ENCODE data around the gene OBP2A.
"Not testable (repeated sequence)": the region's sequence is repeated elsewhere in the genome, so short reads cannot be mapped to it uniquely, and the experiment has no call there.

The OBP2A gene, protein sequence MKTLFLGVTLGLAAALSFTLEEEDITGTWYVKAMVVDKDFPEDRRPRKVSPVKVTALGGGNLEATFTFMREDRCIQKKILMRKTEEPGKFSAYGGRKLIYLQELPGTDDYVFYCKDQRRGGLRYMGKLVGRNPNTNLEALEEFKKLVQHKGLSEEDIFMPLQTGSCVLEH

GRCh38 chr9:135545646-135546176, at the start of gene OBP2A:
TSS of gene OBP2A (plus strand) at chr9:135546126. CDS start at chr9:135546181, 55 bp downstream.
- DNase-seq; in situ Hi-C loops (cut with HindIII; ENCODE audit: low pct_ligation_motif_present, low pct_unique_long_range_greater_than_20kb, low sequenced_read_pairs): not testable (repeated sequence)

DNA sequence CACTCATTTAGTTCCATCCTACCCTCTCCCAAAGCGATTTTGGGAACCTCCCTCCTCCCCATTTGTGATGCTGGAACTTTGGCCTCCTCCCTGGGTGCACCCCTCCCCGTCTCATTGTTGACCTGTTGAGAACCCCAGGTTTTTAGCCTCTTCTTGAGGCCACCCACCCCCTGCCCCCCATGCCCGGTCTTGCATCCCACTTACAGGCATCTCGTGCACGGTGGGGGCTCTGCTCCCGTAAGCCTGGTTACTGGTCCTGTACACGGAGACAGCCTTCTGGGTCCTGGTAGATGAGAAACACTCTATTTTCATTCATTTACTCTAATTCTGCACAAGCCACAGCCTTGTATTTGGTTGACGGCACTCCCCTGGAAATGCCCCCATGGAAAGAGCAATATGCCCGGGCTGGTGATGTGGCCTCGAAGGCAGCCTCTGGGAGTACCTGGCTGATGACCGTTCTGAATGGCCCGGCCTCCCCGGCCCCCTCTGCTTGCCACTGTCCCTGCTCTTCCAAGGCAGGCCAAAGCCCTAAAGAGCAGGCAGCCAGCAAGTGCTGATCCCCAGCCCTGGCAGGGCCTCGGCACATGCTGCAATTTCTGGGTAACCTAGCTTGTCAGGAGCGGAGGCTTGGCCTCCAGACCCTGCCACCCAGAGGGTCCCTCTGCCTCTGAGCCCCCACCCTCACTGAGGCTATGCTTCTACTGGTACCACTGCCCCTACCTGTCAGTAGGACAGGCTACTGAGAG, 47.4 kb upstream of the OBP2A start:
- DNase-seq, result no peak
- in situ Hi-C loops (cut with HindIII; ENCODE audit: low pct_ligation_motif_present, low pct_unique_long_range_greater_than_20kb, low sequenced_read_pairs), result no loop called here

GRCh38 chr9:135499326-135500070, 46.4 kb upstream of the OBP2A start:
- in situ Hi-C loops (cut with HindIII; ENCODE audit: low pct_ligation_motif_present, low pct_unique_long_range_greater_than_20kb, low sequenced_read_pairs), result no loop called here
- DNase-seq, result peak; percentile 83

DNA sequence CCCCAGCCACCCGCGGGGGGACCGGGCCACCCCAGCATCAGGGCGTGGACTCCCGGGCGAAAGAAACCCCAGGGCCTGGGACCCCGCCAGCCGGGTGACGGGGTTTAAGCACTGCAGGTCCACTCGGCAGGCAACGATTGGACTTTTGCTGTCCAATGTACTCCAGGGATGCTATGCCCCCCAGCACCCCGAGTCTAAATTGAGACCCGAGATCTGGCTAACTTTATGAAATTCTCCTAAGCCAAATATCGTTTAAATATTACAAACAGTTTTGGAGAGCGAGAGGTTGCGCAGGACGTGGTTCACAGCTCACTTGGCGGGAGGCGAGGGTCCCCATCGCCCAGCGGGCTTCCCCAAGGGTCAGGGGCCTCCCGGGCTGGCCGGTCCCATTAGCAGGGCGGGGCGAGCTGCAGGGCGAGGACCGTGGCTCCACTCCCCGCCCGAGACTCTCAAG, 45.8 kb upstream of the OBP2A start:
- DNase-seq, result peak; percentile 49

GRCh38 chr9:135500525-135501260, 45.2 kb upstream of the OBP2A start, which contains the start of gene MRPS2:
TSS of gene MRPS2 (plus strand) at chr9:135500682. CDS start at chr9:135500711, 29 bp downstream.
- in situ Hi-C loops (cut with HindIII; ENCODE audit: low pct_ligation_motif_present, low pct_unique_long_range_greater_than_20kb, low sequenced_read_pairs), result no loop called here
- DNase-seq, result peak; percentile 86

More for the DNA sequence above, 45.8 kb upstream of the OBP2A start:
- in situ Hi-C loops (cut with HindIII; ENCODE audit: low pct_ligation_motif_present, low pct_unique_long_range_greater_than_20kb, low sequenced_read_pairs), result no loop called here

DNA sequence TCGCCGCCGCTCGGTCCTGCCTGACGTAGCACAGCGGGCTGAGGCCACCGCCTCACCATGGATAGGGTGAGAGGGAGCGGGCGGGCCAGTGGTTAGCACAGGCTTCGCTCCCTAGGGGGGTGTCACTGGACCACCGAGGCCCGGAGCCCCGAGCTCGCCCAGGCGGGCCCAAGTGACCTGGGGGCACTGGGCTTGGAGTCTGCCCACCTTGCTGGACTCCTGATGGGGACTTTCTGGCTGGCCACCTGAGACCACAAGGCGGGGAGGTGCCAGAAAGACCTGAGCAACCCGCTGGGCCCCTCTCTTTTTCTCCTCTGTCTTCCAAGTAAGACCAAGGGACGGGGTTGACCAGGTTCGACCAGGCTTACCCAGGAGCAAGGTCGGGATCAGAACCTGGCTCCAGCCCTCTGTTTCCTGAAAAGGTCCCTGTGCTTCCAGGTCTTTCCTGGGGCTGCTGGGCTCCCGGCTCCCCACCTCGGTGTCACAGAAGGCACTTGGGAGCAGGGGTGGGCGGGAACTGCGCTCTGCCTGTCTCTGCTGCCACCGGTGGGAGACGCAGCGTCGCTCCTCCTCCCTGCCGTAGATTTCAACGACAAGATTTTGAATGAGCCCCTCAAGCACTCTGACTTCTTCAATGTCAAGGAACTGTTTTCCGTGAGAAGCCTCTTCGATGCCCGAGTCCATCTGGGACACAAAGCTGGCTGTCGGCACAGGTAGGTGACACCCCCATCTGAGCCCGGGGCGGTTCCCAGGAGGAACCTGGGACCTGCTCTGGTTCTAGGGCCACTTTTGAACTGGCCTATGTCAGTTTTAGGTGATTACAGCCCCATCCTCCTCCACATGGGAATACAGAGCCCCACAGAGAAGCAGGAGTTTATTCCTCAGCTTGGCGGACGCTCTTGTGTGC, 44.4 kb upstream of the OBP2A start:
- DNase-seq, result peak; percentile 62
- in situ Hi-C loops (cut with HindIII; ENCODE audit: low pct_ligation_motif_present, low pct_unique_long_range_greater_than_20kb, low sequenced_read_pairs), result no loop called here

DNA sequence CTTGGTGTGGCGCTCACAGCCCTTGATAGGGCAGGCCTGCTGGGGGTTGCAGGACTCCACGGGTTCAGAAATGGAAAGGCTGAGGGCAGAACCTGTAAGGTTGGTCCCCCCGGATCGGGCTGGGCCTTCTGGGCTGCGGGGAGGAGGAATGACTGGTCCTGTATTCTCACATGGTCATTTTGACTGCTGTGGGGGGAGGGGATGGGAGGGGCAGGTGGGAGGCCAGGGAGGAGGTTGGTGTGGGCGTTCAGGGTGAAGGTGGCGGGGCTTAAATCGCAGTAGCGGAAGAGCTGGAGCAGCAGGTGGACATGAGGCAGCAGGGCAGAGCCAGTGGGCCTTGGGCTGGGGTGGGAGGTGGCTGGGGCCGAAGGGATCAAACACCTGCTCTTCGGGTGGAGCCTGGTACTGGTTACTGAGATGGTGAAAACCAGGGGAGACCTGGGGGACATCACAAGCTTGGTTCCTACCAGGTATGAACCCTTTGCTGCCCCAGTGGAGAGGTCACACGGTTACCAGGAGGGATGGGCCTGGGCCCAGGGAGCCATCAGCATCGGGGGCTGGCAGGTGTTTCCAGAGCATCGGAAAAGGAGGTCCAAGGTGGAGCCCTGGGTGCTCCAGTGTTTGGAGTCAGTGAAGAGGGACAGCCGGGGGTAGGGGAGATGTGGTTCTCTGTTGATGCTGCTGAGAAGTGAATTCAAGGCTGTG, 43.6 kb upstream of the OBP2A start:
- in situ Hi-C loops (cut with HindIII; ENCODE audit: low pct_ligation_motif_present, low pct_unique_long_range_greater_than_20kb, low sequenced_read_pairs), result no loop called here
- no peak for DNase-seq

DNA sequence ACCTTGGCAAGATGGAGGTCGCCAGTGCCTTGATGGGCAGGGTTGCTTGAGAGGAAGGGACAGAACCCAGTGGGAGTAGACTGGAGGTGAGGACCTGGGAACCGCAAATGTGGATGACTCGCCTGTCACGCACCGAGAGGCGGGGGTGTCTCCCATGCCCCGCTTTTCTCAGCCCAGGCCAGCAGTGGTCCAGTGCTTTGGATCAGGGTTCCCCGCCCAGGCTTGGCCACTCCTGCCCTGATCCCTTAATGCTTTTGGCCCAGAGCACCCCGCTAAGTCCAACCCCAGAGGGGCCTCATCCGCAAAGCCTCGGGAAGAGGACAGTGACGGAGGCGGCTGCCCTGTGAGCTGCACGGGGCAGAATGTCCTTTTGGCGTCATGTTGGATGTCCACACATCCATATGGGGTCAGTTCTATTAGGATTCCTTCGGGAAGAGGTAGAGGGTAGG, 43.0 kb upstream of the OBP2A start:
- DNase-seq, result no peak
- in situ Hi-C loops (cut with HindIII; ENCODE audit: low pct_ligation_motif_present, low pct_unique_long_range_greater_than_20kb, low sequenced_read_pairs), result no loop called here

DNA sequence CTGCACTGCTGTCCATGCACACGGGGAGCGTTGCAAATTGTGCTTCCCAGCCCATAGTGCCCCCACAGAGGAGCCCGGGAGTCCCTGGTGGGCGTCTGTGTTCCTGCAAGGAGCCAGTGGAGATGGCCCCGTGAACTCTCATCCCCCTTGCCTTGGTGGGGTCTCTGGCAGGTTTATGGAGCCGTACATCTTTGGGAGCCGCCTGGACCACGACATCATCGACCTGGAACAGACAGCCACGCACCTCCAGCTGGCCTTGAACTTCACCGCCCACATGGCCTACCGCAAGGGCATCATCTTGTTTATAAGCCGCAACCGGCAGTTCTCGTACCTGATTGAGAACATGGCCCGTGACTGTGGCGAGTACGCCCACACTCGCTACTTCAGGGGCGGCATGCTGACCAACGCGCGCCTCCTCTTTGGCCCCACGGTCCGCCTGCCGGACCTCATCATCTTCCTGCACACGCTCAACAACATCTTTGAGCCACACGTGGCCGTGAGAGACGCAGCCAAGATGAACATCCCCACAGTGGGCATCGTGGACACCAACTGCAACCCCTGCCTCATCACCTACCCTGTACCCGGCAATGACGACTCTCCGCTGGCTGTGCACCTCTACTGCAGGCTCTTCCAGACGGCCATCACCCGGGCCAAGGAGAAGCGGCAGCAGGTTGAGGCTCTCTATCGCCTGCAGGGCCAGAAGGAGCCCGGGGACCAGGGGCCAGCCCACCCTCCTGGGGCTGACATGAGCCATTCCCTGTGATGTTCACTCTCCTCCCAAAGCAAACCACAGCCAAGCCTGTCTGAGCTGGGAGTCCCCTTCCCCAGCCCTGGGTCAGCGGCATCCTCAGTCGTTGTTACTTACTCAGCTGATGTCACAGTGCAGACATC, 42.3 kb upstream of the OBP2A start:
- no peak for DNase-seq
- in situ Hi-C loops (cut with HindIII; ENCODE audit: low pct_ligation_motif_present, low pct_unique_long_range_greater_than_20kb, low sequenced_read_pairs), result no loop called here

- in situ Hi-C loops (cut with HindIII; ENCODE audit: low pct_ligation_motif_present, low pct_unique_long_range_greater_than_20kb, low sequenced_read_pairs), result no loop called here
- peak; percentile 52 for DNase-seq
These were observed 41.4 kb upstream of the OBP2A start for GRCh38 chr9:135504262-135505243.

- DNase-seq, result no peak
- in situ Hi-C loops (cut with HindIII; ENCODE audit: low pct_ligation_motif_present, low pct_unique_long_range_greater_than_20kb, low sequenced_read_pairs), result no loop called here
These were observed 40.3 kb upstream of the OBP2A start for GRCh38 chr9:135505406-135506187.

GRCh38 chr9:135506327-135507103, 39.4 kb upstream of the OBP2A start:
- DNase-seq, result no peak
- in situ Hi-C loops (cut with HindIII; ENCODE audit: low pct_ligation_motif_present, low pct_unique_long_range_greater_than_20kb, low sequenced_read_pairs), result no loop called here

DNA sequence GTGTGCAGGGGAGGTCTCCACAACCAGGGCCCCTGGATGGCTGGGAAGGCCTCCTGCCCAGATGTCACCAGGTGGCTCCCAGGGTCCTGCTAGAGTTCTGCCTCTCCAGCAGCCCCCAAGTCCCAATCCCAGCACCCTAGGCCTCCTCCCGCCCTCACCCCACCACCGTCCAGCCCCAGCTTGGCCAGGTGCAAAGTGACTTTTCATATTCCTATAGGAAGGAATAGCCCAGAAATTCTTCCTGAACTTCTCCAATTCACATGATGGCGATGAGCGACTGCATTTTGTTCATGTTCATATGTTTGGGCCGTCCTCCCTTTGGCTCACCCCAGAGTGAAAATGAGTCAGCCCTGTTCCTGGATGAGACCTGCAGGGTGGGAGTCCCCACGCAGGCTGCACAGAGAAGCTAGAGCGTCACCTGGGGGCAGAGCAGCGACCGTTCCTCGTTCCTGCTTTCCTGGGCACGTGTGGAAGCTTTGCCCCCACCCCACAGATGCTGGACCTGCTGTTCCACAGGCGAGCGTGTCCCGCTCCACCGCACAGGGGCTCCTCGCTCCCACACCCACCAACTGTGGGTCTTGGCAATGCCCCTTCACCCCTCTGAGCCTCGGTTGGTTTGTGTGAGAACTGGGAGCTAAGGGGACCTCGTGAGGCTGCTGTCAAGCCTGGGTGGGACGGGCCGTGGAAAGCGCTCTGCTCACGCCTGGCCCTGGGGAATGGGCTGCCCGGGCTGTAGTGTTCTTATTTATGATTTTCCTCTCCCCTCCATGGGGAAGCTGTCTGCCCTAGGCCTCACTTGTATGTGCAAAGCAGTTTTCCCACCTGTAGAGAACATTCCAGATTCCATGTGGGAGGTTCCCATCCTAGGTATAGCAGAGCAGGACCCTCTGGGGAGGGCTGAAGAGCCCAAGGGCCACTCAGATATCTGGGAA, 38.6 kb upstream of the OBP2A start:
- in situ Hi-C loops (cut with HindIII; ENCODE audit: low pct_ligation_motif_present, low pct_unique_long_range_greater_than_20kb, low sequenced_read_pairs), result no loop called here
- DNase-seq, result no peak

Data from ACHN (cell line).